PFSK-1 (cell line): ENCODE data around the gene SPRY2.

Source experiments
- POLR2AphosphoS5 ChIP-seq: IDR thresholded peaks from 2 replicates; pipeline ENCODE4 v1.6.1; 2012; ENCODE audit warnings: low read depth, mild to moderate bottlenecking, control low read depth, low read length, moderate library complexity
- SIN3A ChIP-seq: IDR thresholded peaks from 2 replicates; pipeline ENCODE4 v1.6.1; 2012; ENCODE audit warnings: mild to moderate bottlenecking, low read length, moderate library complexity, borderline replicate concordance; ENCODE audit not compliant: insufficient read depth

- no peak for TF ChIP-seq SIN3A
- no peak for TF ChIP-seq POLR2AphosphoS5
Measured at GRCh38 chr13:80336776-80337287, 4.1 kb downstream of the SPRY2 start.
